Thyroid gland (tissue), 4 donors: ENCODE measurements around the gene ZCCHC18. TPM values are rescaled to one million over a fixed set of nuclear protein-coding genes. Genes with fewer than 3 reads are reported as not detected.

ENCODE experiments used
- DNase-seq, 2 donors: peaks; one replicate each; pipeline ENCODE4 v3.0.0-alpha.2; 2019
- H3K27ac ChIP-seq, 3 donors: fragments of 200-600 bp; sonication (generic); 1 replicate in 2 of 3; 2 replicates in 1 of 3; pipeline ENCODE4 v1.5.1; 2016 to 2019; ENCODE audit warnings: mild to moderate bottlenecking in 1 of 3, moderate library complexity in 1 of 3
- H3K27me3 ChIP-seq: fragments of 200-600 bp; sonication (generic); one replicate; pipeline ENCODE4 v1.5.1; 2019
- H3K36me3 ChIP-seq, 2 donors: fragments of 200-600 bp; sonication (generic); one replicate each; pipeline ENCODE4 v1.5.1; 2016 to 2019
- H3K4me1 ChIP-seq, 2 donors: fragments of 200-600 bp; sonication (generic); one replicate each; pipeline ENCODE4 v1.5.1; 2017 to 2019
- H3K4me3 ChIP-seq, 3 donors: fragments of 200-600 bp; sonication (generic); replicated peaks in 1 of 3; 1 replicate in 2 of 3; 2 replicates in 1 of 3; pipeline ENCODE4 v1.5.1; 2016; ENCODE audit warnings: mild to moderate bottlenecking in 1 of 3
- H3K9me3 ChIP-seq: fragments of 200-600 bp; sonication (generic); one replicate; pipeline ENCODE4 v1.5.1; 2017
- POLR2A ChIP-seq, 2 donors: fragments of 450-650 bp; IDR thresholded peaks; one replicate each; pipeline ENCODE4 v1.6.1; 2017; ENCODE audit warnings: antibody characterized with exemption in 2 of 2, mild to moderate bottlenecking in 2 of 2, moderate library complexity in 1 of 2
- WGBS, 2 donors: methylation state at CpG; one replicate each; pipeline ENCODE4 v1.1.5; 2017; 5-methylcytosine and 5-hydroxymethylcytosine counted together
- intact Hi-C: fragments of 100-400 bp; cut with DNase I; formaldehyde crosslinking; loops from one replicate; pipeline ENCODE4 v1.15.1; 2023
- total RNA-seq, 4 donors: library from RNA; depleted of rRNA; stranded (reverse); fragments of >200 nt; gene quantifications; one replicate each; pipeline ENCODE4 v1.2.3, GENCODE V29; 2016
- TF ChIP-seq, protein P1 (sequence below), 6 experiments: fragments of 200-600 bp in 3 of 6; fragments of 450-650 bp in 3 of 6; sonication (generic) in 3 of 6; IDR thresholded peaks; one replicate each; pipeline ENCODE4 v1.5.1; 2016 to 2019; ENCODE audit warnings: antibody characterized with exemption in 6 of 6, mild to moderate bottlenecking in 2 of 6, inconsistent platforms in 1 of 6, moderate library complexity in 1 of 6

ZCCHC18 gene
- total RNA-seq, 4 donors from 2014 or later: 0.21 to 0.67 TPM; not detected in 2

DNA sequence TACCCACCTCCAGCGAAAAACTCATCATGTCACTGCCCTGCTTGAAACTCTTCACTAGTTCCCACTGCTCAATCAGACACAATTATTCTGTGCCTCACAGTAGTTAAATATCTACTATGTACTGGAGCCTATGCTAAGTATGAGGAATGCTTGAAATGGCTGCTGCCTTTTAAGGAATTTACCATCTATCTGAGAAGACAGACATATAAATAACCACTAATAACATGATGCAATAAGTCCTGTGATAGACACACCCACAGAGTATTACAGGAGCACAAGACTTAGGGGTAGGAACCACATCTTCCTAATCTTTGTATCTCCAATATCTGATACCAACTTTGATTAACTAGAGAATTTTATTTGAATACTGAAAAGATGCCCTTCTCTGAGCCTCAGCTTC, 23.4 kb downstream of the ZCCHC18 start:
- TF ChIP-seq, protein P1, sequence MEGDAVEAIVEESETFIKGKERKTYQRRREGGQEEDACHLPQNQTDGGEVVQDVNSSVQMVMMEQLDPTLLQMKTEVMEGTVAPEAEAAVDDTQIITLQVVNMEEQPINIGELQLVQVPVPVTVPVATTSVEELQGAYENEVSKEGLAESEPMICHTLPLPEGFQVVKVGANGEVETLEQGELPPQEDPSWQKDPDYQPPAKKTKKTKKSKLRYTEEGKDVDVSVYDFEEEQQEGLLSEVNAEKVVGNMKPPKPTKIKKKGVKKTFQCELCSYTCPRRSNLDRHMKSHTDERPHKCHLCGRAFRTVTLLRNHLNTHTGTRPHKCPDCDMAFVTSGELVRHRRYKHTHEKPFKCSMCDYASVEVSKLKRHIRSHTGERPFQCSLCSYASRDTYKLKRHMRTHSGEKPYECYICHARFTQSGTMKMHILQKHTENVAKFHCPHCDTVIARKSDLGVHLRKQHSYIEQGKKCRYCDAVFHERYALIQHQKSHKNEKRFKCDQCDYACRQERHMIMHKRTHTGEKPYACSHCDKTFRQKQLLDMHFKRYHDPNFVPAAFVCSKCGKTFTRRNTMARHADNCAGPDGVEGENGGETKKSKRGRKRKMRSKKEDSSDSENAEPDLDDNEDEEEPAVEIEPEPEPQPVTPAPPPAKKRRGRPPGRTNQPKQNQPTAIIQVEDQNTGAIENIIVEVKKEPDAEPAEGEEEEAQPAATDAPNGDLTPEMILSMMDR (IDR thresholded peaks at IDR 0.05): no peak
- no peak for TF ChIP-seq POLR2A (IDR thresholded peaks at IDR 0.05)

DNA sequence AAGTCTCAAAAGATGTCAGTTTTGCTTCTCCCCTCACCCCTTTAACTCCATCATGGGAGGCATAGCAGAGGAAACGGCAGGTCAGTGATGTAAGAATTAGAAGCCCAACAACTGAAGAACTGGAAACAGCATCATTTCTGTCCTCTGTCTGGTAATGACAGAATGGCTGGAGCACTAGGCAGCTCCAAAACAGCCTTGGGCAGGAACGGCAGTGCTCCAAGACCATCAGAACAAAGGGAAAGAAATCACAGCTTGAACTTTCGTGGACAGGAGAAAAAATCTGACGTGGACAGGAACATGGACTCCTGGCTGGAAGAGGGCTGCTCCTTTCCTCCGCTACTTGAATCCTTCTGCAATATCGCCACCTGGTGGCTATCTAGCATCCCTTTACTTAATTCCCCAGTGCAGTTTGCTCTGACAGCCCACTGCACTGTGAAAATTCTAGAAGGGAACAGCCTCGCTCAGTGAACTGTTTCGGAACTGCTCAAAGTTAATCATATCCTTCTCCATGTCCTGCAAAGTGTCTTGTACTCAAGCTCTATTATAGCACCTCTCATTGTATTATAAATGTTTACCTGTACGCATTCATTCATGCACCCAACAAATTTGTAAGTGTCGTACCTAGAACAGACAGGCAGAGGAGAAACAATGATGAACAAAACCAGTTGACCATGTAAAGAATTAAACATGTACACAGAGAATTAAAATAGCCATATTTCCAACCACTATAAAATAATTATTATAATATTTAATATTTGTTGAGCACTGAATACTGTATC, 24.1 kb downstream of the ZCCHC18 start:
- intact Hi-C loops: no loop called here
- H3K27me3 ChIP-seq: no peaks in the 10 kb centered on the region
- H3K27ac ChIP-seq: no peak overlapping the region
- TF ChIP-seq POLR2A (IDR thresholded peaks at IDR 0.05): no peak
- TF ChIP-seq, protein P1 (IDR thresholded peaks at IDR 0.05): peak; percentile 43 to 74 (median 60)
- 19 to 25% methylated on average over 10 of the region's 10 CpGs for WGBS, 2 donors
- H3K36me3 ChIP-seq: no peaks in the 10 kb centered on the region
- H3K9me3 ChIP-seq: no peaks in the 10 kb centered on the region
- DNase-seq: peak; percentile 64 to 69
- no peak overlapping the region for H3K4me3 ChIP-seq
- no peaks in the 10 kb centered on the region for H3K4me1 ChIP-seq

More for the DNA sequence above, 23.4 kb downstream of the ZCCHC18 start:
- Histone ChIP-seq H3K27ac (no peak overlapping the region), H3K27me3 (no peaks in the 10 kb centered on the region), H3K4me1 (no peaks in the 10 kb centered on the region), H3K4me3 (no peak overlapping the region), H3K36me3 (no peaks in the 10 kb centered on the region), H3K9me3 (no peaks in the 10 kb centered on the region)
- DNase-seq: no peak
- intact Hi-C loops: no loop called here
- WGBS, 2 donors: 83 to 100% methylated on average over 1 of the region's 1 CpG

DNA sequence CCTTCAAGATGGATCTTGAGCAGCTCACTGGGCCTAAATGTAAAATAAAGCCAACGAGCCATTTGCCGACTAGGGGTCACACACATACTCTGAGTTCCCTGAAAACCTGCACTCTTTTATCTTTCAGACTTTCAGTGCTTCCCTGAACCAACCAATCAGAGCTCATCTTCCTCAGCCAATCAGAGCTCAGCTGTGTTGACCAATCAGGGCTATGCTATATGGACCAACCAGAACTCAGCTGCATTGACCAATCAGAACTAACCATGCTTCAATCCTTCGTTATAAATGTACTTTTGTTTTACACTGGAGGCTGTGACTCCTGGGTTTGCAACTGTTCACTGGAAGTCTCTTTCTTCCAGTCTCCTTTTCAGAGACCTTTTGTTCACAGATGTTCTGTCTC, 25.2 kb downstream of the ZCCHC18 start:
- intact Hi-C loops: no loop called here
- WGBS, 2 donors: 89 to 91% methylated on average over 3 of the region's 3 CpGs
- Histone ChIP-seq H3K27me3 (no peaks in the 10 kb centered on the region), H3K4me3 (no peak overlapping the region), H3K9me3 (no peaks in the 10 kb centered on the region), H3K27ac (no peak overlapping the region), H3K36me3 (no peaks in the 10 kb centered on the region), H3K4me1 (no peaks in the 10 kb centered on the region)
- no peak for DNase-seq
- TF ChIP-seq, protein P1 (IDR thresholded peaks at IDR 0.05): no peak
- no peak for TF ChIP-seq POLR2A (IDR thresholded peaks at IDR 0.05)

DNA sequence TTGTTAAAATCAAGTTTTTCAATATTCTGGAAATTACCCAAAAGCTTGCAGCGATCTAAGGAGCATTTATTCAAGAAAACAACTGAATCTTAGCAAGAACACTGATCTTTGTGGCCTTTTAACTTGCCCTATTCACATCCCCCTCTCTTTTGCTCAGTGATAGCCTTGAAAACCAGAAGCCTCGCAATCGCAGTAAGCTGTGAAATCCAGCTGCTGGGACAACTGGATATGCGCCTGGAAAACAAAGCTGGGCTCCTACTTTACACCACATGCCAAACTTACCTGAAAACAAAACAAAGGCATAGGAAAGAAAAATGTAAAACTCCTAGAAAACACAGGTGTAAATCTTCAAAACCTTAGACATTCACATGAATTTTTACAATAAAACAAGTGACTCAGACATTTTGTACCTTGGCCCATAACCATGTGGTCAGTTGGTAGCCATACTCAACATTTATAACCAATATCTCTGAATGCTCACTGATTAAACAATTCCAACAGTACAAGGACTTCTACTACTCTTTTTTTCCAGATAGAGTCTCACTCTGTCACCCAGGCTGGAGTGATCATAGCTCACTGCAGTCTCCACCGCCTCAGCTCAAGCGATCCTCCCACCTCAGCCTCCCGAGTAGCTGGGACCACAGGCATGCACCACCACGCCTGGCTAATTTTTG, 28.9 kb downstream of the ZCCHC18 start:
- WGBS, 2 donors: 91 to 93% methylated on average over 8 of the region's 8 CpGs
- Histone ChIP-seq H3K27me3 (no peaks in the 10 kb centered on the region), H3K4me1 (no peaks in the 10 kb centered on the region), H3K36me3 (no peaks in the 10 kb centered on the region), H3K4me3 (no peak overlapping the region), H3K9me3 (no peaks in the 10 kb centered on the region), H3K27ac (no peak overlapping the region)
- TF ChIP-seq, protein P1 (IDR thresholded peaks at IDR 0.05): no peak
- TF ChIP-seq POLR2A (IDR thresholded peaks at IDR 0.05): no peak
- DNase-seq: no peak
- intact Hi-C loops: no loop called here

DNA sequence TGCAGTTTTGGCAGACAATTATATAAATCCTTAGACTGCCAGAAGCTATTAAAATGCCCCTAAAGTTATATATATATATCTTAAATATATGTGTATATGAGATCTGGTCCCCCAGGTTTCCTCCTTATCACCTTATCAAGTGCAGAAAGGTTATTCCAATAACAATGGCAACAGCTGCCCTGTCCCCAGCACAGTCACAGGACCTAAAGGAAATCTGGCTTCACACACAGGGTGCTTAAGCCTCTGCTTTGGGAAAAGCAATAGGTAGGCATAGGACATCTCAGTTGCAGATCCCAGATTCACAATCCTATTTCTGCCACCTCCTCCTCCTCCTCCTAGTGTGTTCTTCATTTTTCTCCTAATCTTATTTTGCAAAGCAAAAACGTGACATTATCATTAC, 38.7 kb downstream of the ZCCHC18 start:
- Histone ChIP-seq H3K9me3 (no peaks in the 10 kb centered on the region), H3K27me3 (no peaks in the 10 kb centered on the region), H3K4me3 (no peak overlapping the region), H3K27ac (no peak overlapping the region), H3K4me1 (no peaks in the 10 kb centered on the region), H3K36me3 (no peaks in the 10 kb centered on the region)
- TF ChIP-seq POLR2A (IDR thresholded peaks at IDR 0.05): no peak
- TF ChIP-seq, protein P1 (IDR thresholded peaks at IDR 0.05): no peak
- intact Hi-C loops: no loop called here
- no peak for DNase-seq
- WGBS, 2 donors: 44 to 48% methylated on average over 1 of the region's 1 CpG
